ENCODE results near the gene CHST12. TPM values are rescaled to one million over a fixed set of nuclear protein-coding genes. Genes with fewer than 3 reads are reported as not detected.

CHST12 gene
- total RNA-seq, 1 experiment from 2014 or later: 19.3 TPM

DNA sequence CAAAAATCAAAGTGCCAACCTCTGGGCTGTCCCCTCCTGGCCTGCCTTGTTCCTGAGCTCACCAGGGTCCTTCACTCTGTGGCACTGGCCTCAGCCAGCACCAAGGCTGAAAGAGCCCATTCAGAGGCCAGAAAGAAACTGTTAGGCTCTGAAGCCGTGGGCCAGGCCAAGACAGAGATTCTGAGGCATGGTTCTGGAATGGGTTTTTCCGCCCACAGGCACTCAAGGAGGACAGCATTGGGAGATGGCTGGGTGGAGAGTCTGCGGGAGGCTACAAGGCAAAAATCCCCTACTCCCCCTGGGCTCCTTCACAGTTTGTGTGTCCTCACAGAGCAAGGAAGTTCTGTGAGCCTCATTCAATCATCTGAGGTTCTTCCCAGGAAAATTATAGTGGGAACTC is 41.1 kb downstream of the CHST12 start:
- H4K5ac ChIP-seq (ENCODE audit: insufficient read length, low read depth, low read length): no peak overlapping the region
- no peak overlapping the region for H4K91ac ChIP-seq (ENCODE audit: insufficient read length, low read depth, low read length)
- no peaks in the 10 kb centered on the region for H4K20me1 ChIP-seq (ENCODE audit: control insufficient read depth, insufficient read depth, insufficient read length)
- H3K27ac Mint-ChIP-seq: no peak overlapping the region
- no peaks in the 10 kb centered on the region for H3K23me2 ChIP-seq (ENCODE audit: insufficient read length, low read depth, low read length, poor library complexity, severe bottlenecking)
- no peak overlapping the region for H2BK12ac ChIP-seq (ENCODE audit: insufficient read length, low read depth, low read length)
- WGBS (ENCODE audit: extremely low coverage, insufficient read length, low lambda C conversion rate): no CpG with 5 or more reads among the region's 3 CpGs
- H3K4ac ChIP-seq (ENCODE audit: low read depth, low read length): no peak overlapping the region
- no peak for TF ChIP-seq CTCF (conservative IDR thresholded peaks at IDR 0.05)
- no peak overlapping the region for H3K14ac ChIP-seq (ENCODE audit: insufficient read depth, low read length)
- H2BK15ac ChIP-seq (ENCODE audit: low read depth, low read length): no peak overlapping the region
- no peaks in the 10 kb centered on the region; the same call in 1 of the 2 replicates for H3K27me3 Mint-ChIP-seq (ENCODE audit: low read depth)
- no peak overlapping the region for H3K27ac ChIP-seq (ENCODE audit: insufficient read length, low read depth, low read length)
- H3K9ac ChIP-seq (ENCODE audit: extremely low read depth, insufficient read length, low read length): no peak overlapping the region
- H2BK20ac ChIP-seq (ENCODE audit: low read depth, low read length, poor library complexity, severe bottlenecking): no peak overlapping the region
- no peaks in the 10 kb centered on the region; a peak in 1 of 5 replicates for H3K9me3 Mint-ChIP-seq
- DNase-seq: no peak
- H3K4me1 ChIP-seq (ENCODE audit: insufficient read depth, low read length): no peaks in the 10 kb centered on the region
- no peak overlapping the region for H2AFZ ChIP-seq (ENCODE audit: low read length)
- H3K23ac ChIP-seq (ENCODE audit: insufficient read length, low read depth, low read length): no peak overlapping the region
- no peak overlapping the region for H2BK5ac ChIP-seq (ENCODE audit: insufficient read length, low read length)
- H3K18ac ChIP-seq (ENCODE audit: insufficient read length, low read depth, low read length): no peak overlapping the region
- no peak overlapping the region for H2AK5ac ChIP-seq (ENCODE audit: insufficient read length, low read length)
- H3K56ac ChIP-seq (ENCODE audit: insufficient read length, low read depth, low read length): no peak overlapping the region
- H3K36me3 Mint-ChIP-seq (ENCODE audit: insufficient read depth in 1 of 3, low read depth in 3 of 3): peaks cover 0 to 18% (median 9%) of the 10 kb centered on the region in 3 experiments; a peak in 5 of 7 replicates
- no peaks in the 10 kb centered on the region for H3K79me1 ChIP-seq (ENCODE audit: insufficient read depth, low read depth, low read length, poor library complexity, severe bottlenecking)
- H4K8ac ChIP-seq (replicated peaks; ENCODE audit: insufficient read length, low read depth, low read length): no peak overlapping the region
- no peak overlapping the region for H3K4me2 ChIP-seq (ENCODE audit: insufficient read depth, insufficient read length, low read length)
- 0 out of 4 replicates have a peak, but pooled peaks cover 0 to 5% of the 10 kb centered on the region in 2 experiments for H3K4me1 Mint-ChIP-seq
- H2BK120ac ChIP-seq (ENCODE audit: low read depth, low read length, poor library complexity, severe bottlenecking): no peak overlapping the region
- H3K79me2 ChIP-seq (ENCODE audit: insufficient read depth, low read length): no peaks in the 10 kb centered on the region
- H3K4me3 Mint-ChIP-seq: no peak overlapping the region
- H3T11ph ChIP-seq (ENCODE audit: low read length): no peak overlapping the region
- no peaks in the 10 kb centered on the region for H3K9me3 ChIP-seq (ENCODE audit: control insufficient read depth, low read depth, low read length)
- H3K27me3 ChIP-seq (ENCODE audit: insufficient read depth, low read length): no peaks in the 10 kb centered on the region

All from H9 (cell line).